Left lung (tissue), 10 donors: Measurements from ENCODE around the gene VWA5B1. TPM values are rescaled to one million over a fixed set of nuclear protein-coding genes. Genes with fewer than 3 reads are reported as not detected.
"Not testable (repeated sequence)": the region's sequence is repeated elsewhere in the genome, so short reads cannot be mapped to it uniquely, and the experiment has no call there.

Experiments
- ATAC-seq: fragments of 200-7000 bp; cut with Tn5 transposase; one replicate; pipeline ENCODE4 v1.9.1; 2020; ENCODE audit warnings: moderate library complexity
- DNase-seq, 4 donors: peaks; one replicate each; pipeline ENCODE4 v3.0.0-alpha.2; 2013 to 2020
- H3K27ac ChIP-seq, 2 donors: fragments of 200-600 bp; sonication (generic) in 1 of 2; one replicate each; pipeline versions ENCODE4 v1.5.0 to v1.8.0; 2020 to 2021
- H3K27me3 ChIP-seq, 2 donors: fragments of 200-600 bp; sonication (generic) in 1 of 2; one replicate each; pipeline versions ENCODE4 v1.5.0 to v1.8.0; 2020 to 2021
- H3K36me3 ChIP-seq, 2 donors: fragments of 200-600 bp; sonication (generic) in 1 of 2; one replicate each; pipeline versions ENCODE4 v1.5.0 to v1.8.0; 2020 to 2021
- H3K4me1 ChIP-seq, 2 donors: fragments of 200-600 bp; one replicate each; pipeline ENCODE4 v1.8.0; 2021
- H3K4me3 ChIP-seq, 2 donors: fragments of 200-600 bp; sonication (generic) in 1 of 2; one replicate each; pipeline versions ENCODE4 v1.5.0 to v1.8.0; 2020 to 2021; ENCODE audit warnings: mild to moderate bottlenecking in 1 of 2
- H3K9me3 ChIP-seq, 2 donors: fragments of 200-600 bp; sonication (generic) in 1 of 2; one replicate each; pipeline versions ENCODE4 v1.5.0 to v1.8.0; 2020 to 2021
- intact Hi-C, 2 donors: fragments of 100-400 bp; cut with DNase I; formaldehyde crosslinking; loops; one replicate each; pipeline versions ENCODE4 v1.11.2 to v1.14.2; 2022
- polyA plus RNA-seq, 6 donors: library from polyadenylated mRNA; unstranded; fragments of 120-200 nt; gene quantifications; one replicate each; pipeline ENCODE4 v1.2.1, GENCODE V29; 2013; ENCODE audit not compliant: insufficient read length in 6 of 6
- total RNA-seq, 2 donors: library from RNA; stranded (reverse); fragmentation: NEBNext Ultra II Directional; extraction: Animal tissue kit (Norgen Biotek cat#: 25700); gene quantifications; one replicate each; pipeline ENCODE4 v1.2.1, GENCODE V29; 2021
- TF ChIP-seq, protein P1 (sequence below), 2 donors: fragments of 200-600 bp; sonication (generic) in 1 of 2; IDR thresholded peaks; one replicate each; pipeline versions ENCODE4 v1.5.0 to v1.8.0; 2021; ENCODE audit warnings: antibody characterized with exemption in 2 of 2
- donor health status: DM: no; HTN: yes; CAD: no.
- donor health status: DM: no; HTN: no; CAD: no.

VWA5B1 gene
- total and polyA plus RNA-seq, 8 donors, result 0.15 to 1.2 (median 0.70) TPM

DNA sequence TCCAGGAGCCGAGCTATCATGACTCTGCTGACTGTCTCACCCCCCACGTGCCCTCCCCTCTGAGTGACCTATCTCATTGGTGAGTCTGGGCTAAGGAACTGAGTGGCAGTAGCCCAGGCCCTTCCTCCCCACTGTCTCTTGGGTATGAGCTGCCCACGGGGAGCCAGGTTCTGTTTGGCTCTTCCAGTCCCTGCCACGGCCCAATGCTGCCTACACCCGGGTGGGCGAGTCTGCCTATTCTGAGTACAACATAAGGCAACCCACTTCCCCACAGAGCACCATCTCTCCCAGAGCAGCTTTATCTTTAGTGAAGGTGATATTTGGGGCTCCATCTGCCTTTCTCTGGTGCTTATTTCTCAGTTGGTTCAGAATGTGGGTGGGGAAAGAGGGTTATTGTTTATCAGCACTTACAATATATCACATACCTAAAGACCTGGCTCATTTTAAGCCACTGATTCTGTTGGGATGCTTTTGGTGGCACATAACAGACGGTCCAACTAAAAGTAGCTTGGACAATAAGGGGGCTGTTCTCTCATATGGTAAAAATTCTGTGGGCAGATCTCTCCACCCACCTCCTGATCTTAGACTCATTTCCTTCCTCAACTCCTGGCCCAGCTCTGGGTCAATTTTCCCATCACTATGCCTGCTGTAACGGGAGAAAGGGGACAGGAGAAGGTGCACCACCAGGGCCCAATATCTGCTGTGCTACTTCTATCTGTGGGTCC, 27.7 kb upstream of the VWA5B1 start:
- ATAC-seq (no peak), DNase-seq (no peak)
- intact Hi-C loops, result no loop called here
- H3K27me3 ChIP-seq, result peaks cover 0 to 15% of the 10 kb centered on the region in 2 donors
- TF ChIP-seq, protein P1, sequence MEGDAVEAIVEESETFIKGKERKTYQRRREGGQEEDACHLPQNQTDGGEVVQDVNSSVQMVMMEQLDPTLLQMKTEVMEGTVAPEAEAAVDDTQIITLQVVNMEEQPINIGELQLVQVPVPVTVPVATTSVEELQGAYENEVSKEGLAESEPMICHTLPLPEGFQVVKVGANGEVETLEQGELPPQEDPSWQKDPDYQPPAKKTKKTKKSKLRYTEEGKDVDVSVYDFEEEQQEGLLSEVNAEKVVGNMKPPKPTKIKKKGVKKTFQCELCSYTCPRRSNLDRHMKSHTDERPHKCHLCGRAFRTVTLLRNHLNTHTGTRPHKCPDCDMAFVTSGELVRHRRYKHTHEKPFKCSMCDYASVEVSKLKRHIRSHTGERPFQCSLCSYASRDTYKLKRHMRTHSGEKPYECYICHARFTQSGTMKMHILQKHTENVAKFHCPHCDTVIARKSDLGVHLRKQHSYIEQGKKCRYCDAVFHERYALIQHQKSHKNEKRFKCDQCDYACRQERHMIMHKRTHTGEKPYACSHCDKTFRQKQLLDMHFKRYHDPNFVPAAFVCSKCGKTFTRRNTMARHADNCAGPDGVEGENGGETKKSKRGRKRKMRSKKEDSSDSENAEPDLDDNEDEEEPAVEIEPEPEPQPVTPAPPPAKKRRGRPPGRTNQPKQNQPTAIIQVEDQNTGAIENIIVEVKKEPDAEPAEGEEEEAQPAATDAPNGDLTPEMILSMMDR (IDR thresholded peaks at IDR 0.05), result no peak
- no peaks in the 10 kb centered on the region for H3K9me3 ChIP-seq
- no peak overlapping the region for H3K4me3 ChIP-seq
- no peak overlapping the region for H3K27ac ChIP-seq
- no peaks in the 10 kb centered on the region for H3K36me3 ChIP-seq
- no peaks in the 10 kb centered on the region for H3K4me1 ChIP-seq

DNA sequence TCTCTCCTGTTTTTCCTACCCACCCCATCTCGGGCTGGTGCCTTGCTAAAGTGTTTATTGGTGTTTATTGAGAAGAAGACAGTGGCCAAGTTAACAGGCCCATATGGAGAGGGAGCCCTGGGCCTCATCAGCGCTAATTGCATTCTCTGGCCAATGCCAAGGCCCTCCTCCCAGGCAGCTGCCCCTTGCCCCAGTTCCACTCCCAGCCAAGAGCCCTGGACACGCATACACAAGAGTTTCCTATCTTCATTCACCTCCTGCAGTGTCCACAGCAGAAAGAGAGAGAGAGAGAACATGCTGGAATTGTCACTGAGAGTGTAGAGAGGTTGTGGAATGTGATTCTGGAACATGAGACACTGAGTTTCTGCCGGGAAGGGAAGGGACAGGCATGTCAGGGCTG, 25.4 kb upstream of the VWA5B1 start:
- no peak overlapping the region for H3K4me3 ChIP-seq
- intact Hi-C loops, result no loop called here
- ATAC-seq (no peak), DNase-seq (peak in 2 of 4 donors; percentile 27 to 56)
- no peak overlapping the region for H3K27ac ChIP-seq
- no peaks in the 10 kb centered on the region for H3K4me1 ChIP-seq
- H3K27me3 ChIP-seq, result peaks cover 0 to 7% of the 10 kb centered on the region in 2 donors
- TF ChIP-seq, protein P1 (IDR thresholded peaks at IDR 0.05), result no peak
- H3K9me3 ChIP-seq, result no peaks in the 10 kb centered on the region
- H3K36me3 ChIP-seq, result no peaks in the 10 kb centered on the region

DNA sequence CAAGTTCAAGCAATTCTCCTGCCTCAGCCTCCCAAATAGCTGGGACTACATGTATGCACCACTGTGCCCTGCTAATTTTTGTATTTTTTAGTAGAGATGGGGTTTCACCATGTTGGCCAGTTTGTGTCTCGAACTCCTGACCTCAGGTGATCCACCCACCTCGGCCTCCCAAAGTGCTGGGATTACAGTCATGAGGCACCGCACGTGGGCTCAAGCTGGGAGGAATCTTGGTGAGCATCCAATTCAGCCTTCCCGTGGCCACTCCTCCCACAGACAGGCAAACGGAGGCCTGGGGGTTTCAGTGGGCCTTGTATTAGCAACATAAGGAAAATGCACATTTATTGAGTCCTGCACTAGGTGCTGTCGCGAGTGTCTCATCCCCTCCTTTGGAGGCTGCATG, 24.5 kb upstream of the VWA5B1 start:
- TF ChIP-seq, protein P1 (IDR thresholded peaks at IDR 0.05), result no peak
- H3K9me3 ChIP-seq, result no peaks in the 10 kb centered on the region
- H3K4me1 ChIP-seq, result no peaks in the 10 kb centered on the region
- ATAC-seq, result no peak
- peaks cover 0 to 16% of the 10 kb centered on the region in 2 donors for H3K27me3 ChIP-seq
- intact Hi-C loops, result no loop called here
- H3K36me3 ChIP-seq, result no peaks in the 10 kb centered on the region
- no peak for DNase-seq
- no peak overlapping the region for H3K27ac ChIP-seq
- no peak overlapping the region for H3K4me3 ChIP-seq

DNA sequence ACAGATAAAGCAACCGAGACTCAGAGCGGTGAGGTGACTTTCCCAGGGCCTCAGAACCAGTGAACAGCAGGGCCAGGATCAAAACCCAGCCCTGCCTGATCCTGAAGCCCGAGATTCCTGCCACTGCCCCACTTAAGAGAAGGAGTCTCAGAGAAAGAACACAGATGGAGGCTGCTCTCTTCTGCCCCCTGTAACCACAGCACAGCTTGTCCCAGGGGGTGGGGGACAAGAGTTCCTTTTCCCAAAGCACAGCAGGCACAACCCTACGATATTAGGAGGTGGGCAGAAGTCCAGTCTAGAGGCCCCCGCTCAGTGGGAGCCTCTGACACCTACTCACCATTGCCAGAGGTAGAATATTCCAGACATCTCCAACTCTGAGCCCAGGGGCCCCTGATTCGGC, 24.0 kb upstream of the VWA5B1 start:
- peaks cover 0 to 21% of the 10 kb centered on the region in 2 donors for H3K27me3 ChIP-seq
- H3K36me3 ChIP-seq, result no peaks in the 10 kb centered on the region
- H3K4me3 ChIP-seq, result no peak overlapping the region
- H3K27ac ChIP-seq, result no peak overlapping the region
- TF ChIP-seq, protein P1 (IDR thresholded peaks at IDR 0.05), result no peak
- no peaks in the 10 kb centered on the region for H3K9me3 ChIP-seq
- ATAC-seq (no peak), DNase-seq (no peak)
- intact Hi-C loops, result no loop called here
- H3K4me1 ChIP-seq, result no peaks in the 10 kb centered on the region

DNA sequence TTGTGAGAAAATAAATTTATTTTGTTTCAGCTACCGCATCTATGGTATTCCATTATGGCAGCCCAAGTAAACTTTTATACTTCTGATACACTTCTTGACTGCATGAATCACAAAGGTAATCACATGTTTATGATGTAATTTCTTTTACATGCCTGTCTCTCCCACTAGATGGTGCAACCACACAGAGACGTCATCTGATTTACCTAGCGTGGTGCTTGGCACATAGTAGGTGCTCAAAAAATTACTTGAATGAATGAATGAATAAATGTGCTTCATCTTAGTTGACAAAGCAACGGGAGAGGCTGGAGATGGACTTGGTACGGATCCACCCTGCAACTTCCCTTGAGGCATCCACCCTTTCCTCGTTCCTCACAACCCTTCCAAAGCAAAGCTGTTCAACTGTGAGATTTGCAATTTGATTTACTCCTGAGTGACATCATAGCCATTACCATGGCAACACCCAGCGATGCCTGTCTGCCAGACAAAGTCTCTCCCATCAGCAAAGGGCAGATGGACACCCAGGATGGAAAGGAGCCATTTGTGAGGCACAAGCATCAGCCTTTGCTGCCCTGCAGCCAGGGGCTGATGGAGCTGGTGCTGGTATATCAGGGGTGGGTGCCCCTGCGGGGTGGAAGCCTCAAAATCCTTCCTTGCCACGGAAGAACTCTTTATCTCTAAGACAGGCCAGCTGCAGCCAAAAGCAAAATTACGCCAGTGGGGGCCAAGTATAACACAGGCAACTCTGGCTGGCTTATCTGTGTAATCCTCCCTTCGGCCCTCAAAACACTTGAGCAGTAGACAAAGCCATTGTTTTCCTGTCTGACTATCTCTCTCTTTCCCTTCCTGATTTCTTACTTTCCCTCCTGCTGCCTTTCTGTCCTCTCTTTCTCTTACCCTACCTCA, 18.9 kb upstream of the VWA5B1 start:
- Histone ChIP-seq H3K27me3 (peaks cover 0 to 39% of the 10 kb centered on the region in 2 donors), H3K4me3 (no peak overlapping the region), H3K4me1 (no peaks in the 10 kb centered on the region), H3K36me3 (no peaks in the 10 kb centered on the region), H3K27ac (no peak overlapping the region), H3K9me3 (no peaks in the 10 kb centered on the region)
- intact Hi-C loops, result no loop called here
- DNase-seq (no peak), ATAC-seq (no peak)
- TF ChIP-seq, protein P1 (IDR thresholded peaks at IDR 0.05), result no peak

DNA sequence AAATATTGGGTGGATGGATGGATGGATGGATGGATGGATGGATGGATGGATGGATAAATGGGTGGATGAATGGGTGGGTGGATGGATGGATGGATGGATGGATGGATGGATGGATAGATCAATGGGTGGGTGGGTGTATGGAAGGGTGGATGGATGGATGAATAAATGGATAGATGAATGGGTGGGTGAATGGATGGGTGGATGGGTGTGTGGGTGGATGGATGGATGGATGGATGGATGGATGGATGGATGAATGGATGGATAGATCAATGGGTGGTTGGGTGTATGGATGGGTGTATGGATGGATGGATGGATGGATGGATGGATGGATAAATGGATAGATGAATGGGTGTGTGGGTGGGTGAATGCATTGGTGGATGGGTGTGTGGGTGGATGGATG, 17.0 kb upstream of the VWA5B1 start:
- intact Hi-C loops, H3K27ac ChIP-seq, ATAC-seq, H3K36me3 ChIP-seq, H3K4me1 ChIP-seq, DNase-seq, H3K4me3 ChIP-seq, H3K9me3 ChIP-seq: not testable (repeated sequence)
- H3K27me3 ChIP-seq, result peaks cover 0 to 39% of the 10 kb centered on the region in 2 donors
